Stimulated activated CD4-positive, alpha-beta T cell treated with anti-CD3 and anti-CD28 coated beads, Interleukin-1b, Interleukin-23, amount 100 ng/mL, for 24 hours (primary cell): ENCODE data around the gene TP53I11.

ENCODE experiments used
- DNase-seq, 4 experiments: peaks; one replicate each; pipeline ENCODE4 v3.0.0-alpha.2; 2020; ENCODE audit warnings: low read depth in 4 of 4, low spot score in 1 of 4

Gene TP53I11

DNA sequence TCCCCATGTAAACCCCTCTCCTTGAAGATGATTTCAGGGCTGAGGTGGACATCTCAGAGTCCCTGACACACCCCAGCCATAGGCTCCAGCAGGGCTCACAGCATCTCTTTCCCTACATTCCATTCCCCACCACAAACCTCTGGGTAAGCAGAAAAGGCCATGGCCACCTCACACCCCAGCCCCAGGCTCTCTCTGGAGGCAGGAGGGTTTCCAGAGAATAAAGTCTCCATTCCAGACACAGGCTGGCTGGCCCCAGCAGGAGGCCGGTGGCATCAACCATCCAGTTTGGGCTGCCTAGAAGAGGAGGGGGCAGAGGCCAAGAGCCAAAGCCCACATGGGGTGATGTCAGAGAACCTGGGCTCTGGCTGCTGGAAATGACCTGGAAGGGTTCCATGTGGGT lies 61.4 kb downstream of the TP53I11 start:
- DNase-seq = no peak

DNA sequence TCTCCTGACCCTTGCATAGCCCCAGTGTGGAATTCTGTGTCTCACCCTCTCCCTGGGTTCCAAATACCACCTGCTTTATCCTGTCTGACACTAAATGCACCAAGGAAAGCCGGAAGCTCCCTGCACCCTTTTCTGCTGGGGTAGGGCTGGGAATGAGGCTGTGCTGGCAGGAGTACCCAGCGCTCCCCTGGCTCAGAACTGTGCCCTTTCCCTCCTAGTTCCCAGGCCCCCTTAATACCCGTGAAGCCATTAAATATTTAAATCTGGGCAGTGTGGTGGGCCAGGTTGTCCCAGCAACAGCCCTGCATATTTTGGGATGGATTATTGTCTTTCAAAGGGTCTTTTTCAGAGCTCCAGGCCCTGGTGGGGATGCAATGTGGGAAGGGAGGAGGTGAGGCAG lies 63.0 kb downstream of the TP53I11 start:
- no peak for DNase-seq

DNA sequence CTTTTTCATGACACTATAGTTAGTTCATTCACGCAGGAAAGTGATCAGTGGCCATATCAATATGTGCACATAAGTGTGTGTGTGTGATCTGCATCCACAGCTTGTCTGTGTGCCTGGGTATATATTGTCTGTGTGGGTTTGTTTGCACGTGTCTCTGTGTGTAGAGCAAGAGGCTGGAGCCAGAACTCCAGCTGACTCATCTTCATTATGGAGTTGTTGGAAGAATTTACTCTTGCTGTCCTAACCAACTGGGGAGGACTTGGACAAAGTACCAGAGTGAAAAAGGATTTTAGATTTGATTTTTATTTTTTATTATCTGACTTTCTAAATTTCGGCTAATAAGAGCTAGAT lies 63.9 kb downstream of the TP53I11 start:
- DNase-seq = no peak

DNA sequence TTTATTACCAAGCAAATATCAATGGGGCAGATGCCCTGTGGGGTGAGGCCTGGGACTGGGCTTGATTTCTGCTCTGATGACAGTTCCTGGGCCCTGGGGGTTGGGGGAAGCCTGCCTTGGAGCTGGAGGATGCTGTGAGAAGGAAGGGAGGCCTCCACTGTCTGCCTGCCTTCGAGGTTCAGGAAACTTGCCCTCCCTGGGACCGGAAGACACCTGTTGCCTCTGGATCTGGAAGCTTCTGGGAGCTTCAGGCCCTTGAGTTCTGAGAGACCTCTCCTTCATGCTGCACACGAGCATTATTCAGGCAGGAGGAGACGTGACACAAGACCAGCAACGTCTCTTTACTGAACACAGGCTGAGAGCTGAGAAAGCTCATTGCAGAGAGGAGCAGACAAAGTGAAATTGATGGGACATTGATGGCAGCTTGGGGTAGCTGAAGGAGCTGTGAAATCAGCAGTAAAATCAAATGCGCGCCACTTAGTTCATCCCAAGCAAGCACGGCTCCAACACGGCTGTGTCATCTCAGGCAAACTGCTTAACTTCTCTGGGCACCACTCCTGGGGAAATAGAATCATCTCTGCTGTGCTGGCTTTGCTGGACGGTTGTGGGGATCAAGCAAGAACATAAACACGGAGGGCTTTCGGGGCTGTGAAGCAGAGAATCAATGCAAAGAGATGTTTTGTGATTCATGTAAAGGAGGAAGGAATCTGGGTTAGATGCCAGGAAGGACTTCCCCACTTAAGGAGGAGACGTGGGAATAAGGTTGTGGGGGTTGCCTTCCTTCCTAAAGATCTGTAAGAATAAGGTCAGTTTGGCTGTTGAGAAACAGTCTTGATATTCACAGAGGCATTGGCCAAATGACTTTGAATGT lies 64.5 kb downstream of the TP53I11 start:
- DNase-seq = no peak

DNA sequence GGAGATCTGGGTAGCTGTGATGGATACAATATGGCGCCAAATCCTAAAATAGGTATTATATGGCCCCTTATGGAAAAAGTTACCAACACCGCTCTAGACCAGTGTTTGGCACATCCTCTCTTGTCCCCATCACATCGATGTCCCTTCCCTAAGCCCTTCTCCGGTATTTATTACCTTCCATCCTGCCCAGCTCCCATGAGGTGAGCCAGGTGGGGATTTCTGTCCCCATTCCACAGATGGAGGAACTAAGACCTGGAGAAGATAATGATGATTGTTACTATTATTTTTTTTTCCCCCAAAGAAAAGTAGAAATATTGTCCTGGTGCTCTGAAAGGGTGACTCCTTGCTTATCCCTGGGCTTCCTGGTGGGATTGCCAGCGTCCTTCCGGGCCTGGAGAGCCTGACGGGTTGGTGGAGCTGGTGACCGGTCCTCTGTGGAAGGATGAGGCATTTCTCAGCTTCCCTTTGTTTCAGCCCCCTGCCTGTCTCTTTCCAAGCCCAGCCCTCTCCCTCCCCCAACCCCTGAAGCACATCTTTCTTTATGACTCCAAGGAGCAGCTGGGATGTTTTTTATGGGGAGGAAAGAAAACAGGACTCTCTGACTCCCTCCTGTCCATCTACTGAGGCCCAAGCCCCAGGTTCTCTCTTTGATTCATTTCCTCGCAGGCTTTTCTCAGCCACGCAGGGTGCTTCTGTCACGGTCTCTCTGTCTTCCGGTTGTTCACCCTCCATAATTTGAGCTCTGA lies 65.4 kb downstream of the TP53I11 start:
- no peak for DNase-seq

DNA sequence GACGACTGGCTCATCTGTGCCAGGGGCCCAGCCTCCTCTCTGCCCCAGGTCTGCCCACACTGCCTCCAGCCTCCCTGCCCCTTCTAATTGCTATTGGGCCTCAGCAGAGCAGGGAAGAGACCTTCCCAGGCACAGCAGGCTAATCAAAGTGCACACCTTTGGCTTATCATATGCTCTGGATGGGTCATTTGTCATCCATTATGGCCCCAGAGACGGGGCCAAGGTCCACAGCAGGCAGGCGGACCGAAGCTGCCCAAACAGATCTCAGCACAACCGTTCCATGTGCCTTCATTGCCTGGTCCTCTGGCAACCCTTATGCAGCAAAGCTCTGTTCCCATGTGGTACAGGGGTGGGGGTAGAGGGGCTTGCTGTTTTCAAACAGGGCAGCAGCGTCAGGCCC lies 66.6 kb downstream of the TP53I11 start:
- no peak for DNase-seq

DNA sequence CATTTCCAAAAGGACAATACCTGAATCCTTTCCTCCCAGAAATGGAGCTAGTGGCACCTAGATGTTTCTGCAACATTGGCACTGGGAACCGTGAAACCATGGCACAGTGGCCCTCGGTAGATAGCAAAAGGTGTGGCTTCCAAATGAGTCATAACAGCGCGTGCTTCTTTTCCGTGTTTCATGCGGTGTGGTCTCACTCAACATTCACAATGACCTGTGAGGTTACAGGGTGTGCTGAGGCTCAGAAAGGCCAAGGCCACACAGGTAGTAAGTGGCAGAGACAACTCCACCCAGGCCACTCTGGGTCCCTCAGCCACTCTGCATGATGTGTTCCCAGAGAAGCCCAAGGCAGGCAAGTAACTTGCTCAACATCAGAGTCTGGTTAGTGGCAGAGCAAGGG lies 67.4 kb downstream of the TP53I11 start:
- no peak for DNase-seq
